GM10248 (cell line): ENCODE data around the gene NOTCH3.

Source experiments
- CTCF ChIA-PET: fragments of 300-600 bp; sonication (Branson Sonifier 250); formaldehyde crosslinking; extraction: SDS; loops from one replicate; lab custom pipeline; 2021; ENCODE audit warnings: antibody characterized with exemption; lab: Yijun Ruan, JAX
- POLR2A ChIA-PET: fragments of 350-650 bp; sonication (Branson Sonifier 250); formaldehyde crosslinking; extraction: SDS; loops from one replicate; lab custom pipeline; 2020; ENCODE audit warnings: antibody characterized with exemption; lab: Yijun Ruan, JAX
- DNase-seq: peaks from one replicate; pipeline ENCODE4 v3.0.0; 2012; ENCODE audit errors: extremely low spot score
- CTCF ChIP-seq: IDR thresholded peaks from 2 replicates; pipeline ENCODE4 v1.5.1; 2012; ENCODE audit warnings: mild to moderate bottlenecking, low read depth; ENCODE audit errors: extremely low read depth, missing control alignments, control extremely low read depth

NOTCH3 gene

GRCh38 chr19:15155296-15155695 lies 45.5 kb downstream of the NOTCH3 start:
- POLR2A ChIA-PET, result no interaction called here
- no peak for DNase-seq
- CTCF ChIA-PET, result interaction anchor here (0.8 to 3.4 kb wide), 4 partner anchors 10 to 396 kb away, joined by 3 to 20 read pairs (median 4); no protein-coding TSS in a partner anchor
- TF ChIP-seq CTCF, result no peak

- peak; percentile 40 for TF ChIP-seq CTCF
- ChIA-PET POLR2A (no interaction called here), CTCF (interaction anchor here (0.5 to 3.4 kb wide), 14 partner anchors 8 to 424 kb away, joined by 3 to 20 read pairs (median 3); no protein-coding TSS in a partner anchor)
- DNase-seq, result no peak
These were observed 46.7 kb downstream of the NOTCH3 start for GRCh38 chr19:15154002-15154612.

GRCh38 chr19:15149737-15150136 lies 51.1 kb downstream of the NOTCH3 start:
- DNase-seq, result no peak
- TF ChIP-seq CTCF, result no peak
- POLR2A ChIA-PET, result no interaction called here
- CTCF ChIA-PET, result interaction anchor here (1.0 to 4.1 kb wide), 11 partner anchors 9 to 411 kb away, joined by 3 to 47 read pairs (median 6); no protein-coding TSS in a partner anchor

GRCh38 chr19:15147090-15147489 lies 53.7 kb downstream of the NOTCH3 start:
- DNase-seq, result no peak
- ChIA-PET POLR2A (no interaction called here), CTCF (interaction anchor here (1.0 to 2.1 kb wide), 2 partner anchors 15 to 46 kb away, joined by 3 to 11 read pairs; no protein-coding TSS in a partner anchor)
- TF ChIP-seq CTCF, result no peak

GRCh38 chr19:15144046-15144646 lies 56.6 kb downstream of the NOTCH3 start:
- CTCF ChIA-PET, result interaction anchor here (1.0 kb wide), 1 partner anchor 42 kb away, joined by 3 read pairs; no protein-coding TSS in a partner anchor
- TF ChIP-seq CTCF, result no peak
- POLR2A ChIA-PET, result no interaction called here
- DNase-seq, result no peak

- DNase-seq, result no peak
- ChIA-PET CTCF (interaction anchor here (1.2 kb wide), 1 partner anchor 22 kb away, joined by 3 read pairs; no protein-coding TSS in a partner anchor), POLR2A (no interaction called here)
- no peak for TF ChIP-seq CTCF
These were observed 58.5 kb downstream of the NOTCH3 start for GRCh38 chr19:15142313-15142712.
